Astrocyte (in vitro differentiated cells and primary cell): Measurements from ENCODE around the gene PLD1. TPM values are rescaled to one million over a fixed set of nuclear protein-coding genes. Genes with fewer than 3 reads are reported as not detected.
A peak's percentile ranks its signal among the peaks of the same experiment; 100 is the strongest.

Source experiments
- DNase-seq: peaks from one replicate; pipeline ENCODE4 v3.0.0-alpha.2; 2010; ENCODE audit warnings: low read depth
- FAIRE-seq: peaks from 2 replicates; lab custom pipeline; 2011; peaks lifted over from hg19 to GRCh38; lab: Jason Lieb, UNC
- H2AFZ ChIP-seq: 2 replicates; pipeline ENCODE4 v1.6.0; 2012; ENCODE audit warnings: low read depth, low read length, inconsistent platforms
- H3K27ac ChIP-seq: 2 replicates; pipeline ENCODE4 v1.5.1; 2011; ENCODE audit warnings: low read depth, low read length, inconsistent platforms
- H3K27me3 ChIP-seq: 2 replicates; pipeline ENCODE4 v1.6.0; 2011; ENCODE audit warnings: low read length, inconsistent platforms; ENCODE audit not compliant: insufficient read depth
- H3K36me3 ChIP-seq: 2 replicates; pipeline ENCODE4 v1.5.1; 2011; ENCODE audit warnings: low read length, inconsistent platforms; ENCODE audit not compliant: insufficient read depth
- H3K4me1 ChIP-seq: 2 replicates; pipeline ENCODE4 v1.5.1; 2011; ENCODE audit warnings: low read length, inconsistent platforms; ENCODE audit not compliant: insufficient read depth
- H3K4me2 ChIP-seq: 2 replicates; pipeline ENCODE4 v1.6.0; 2012; ENCODE audit warnings: low read length, inconsistent platforms
- H3K4me3 ChIP-seq: 2 replicates; pipeline ENCODE4 v1.5.1; 2011; ENCODE audit warnings: low read depth, mild to moderate bottlenecking, low read length, inconsistent platforms; ENCODE audit not compliant: insufficient read depth
- H3K79me2 ChIP-seq: 2 replicates; pipeline ENCODE4 v1.6.0; 2012; ENCODE audit warnings: mild to moderate bottlenecking, low read length, inconsistent platforms; ENCODE audit not compliant: insufficient read depth
- H3K9ac ChIP-seq: 2 replicates; pipeline ENCODE4 v1.6.0; 2012; ENCODE audit warnings: mild to moderate bottlenecking, low read length, inconsistent platforms
- H3K9me3 ChIP-seq: 2 replicates; pipeline ENCODE4 v1.5.1; 2012; ENCODE audit warnings: low read depth, mild to moderate bottlenecking, low read length, inconsistent platforms; ENCODE audit not compliant: insufficient read depth
- H4K20me1 ChIP-seq: 2 replicates; pipeline ENCODE4 v1.6.0; 2012; ENCODE audit warnings: low read length, inconsistent platforms; ENCODE audit not compliant: insufficient read depth
- H3K27ac Mint-ChIP-seq: one replicate; pipeline ENCODE4 v1.8.0; 2021; ENCODE audit warnings: mild to moderate bottlenecking, mixed read lengths; ENCODE audit not compliant: unreplicated experiment
- H3K27me3 Mint-ChIP-seq: one replicate; pipeline ENCODE4 v1.8.0; 2021; ENCODE audit warnings: low read depth, mixed read lengths; ENCODE audit not compliant: unreplicated experiment
- H3K36me3 Mint-ChIP-seq: one replicate; pipeline ENCODE4 v1.8.0; 2021; ENCODE audit warnings: low read depth, mixed read lengths; ENCODE audit not compliant: unreplicated experiment
- H3K4me1 Mint-ChIP-seq: one replicate; pipeline ENCODE4 v1.8.0; 2021; ENCODE audit warnings: low read depth, mixed read lengths; ENCODE audit not compliant: unreplicated experiment
- H3K4me3 Mint-ChIP-seq: one replicate; pipeline ENCODE4 v1.8.0; 2021; ENCODE audit warnings: mild to moderate bottlenecking, moderate library complexity, mixed read lengths; ENCODE audit not compliant: unreplicated experiment
- H3K9me3 Mint-ChIP-seq: one replicate; pipeline ENCODE4 v1.8.0; 2021; ENCODE audit warnings: mild to moderate bottlenecking, mixed read lengths; ENCODE audit not compliant: unreplicated experiment
- CTCF ChIP-seq: IDR thresholded peaks from 2 replicates; pipeline ENCODE4 v1.5.1; 2011; ENCODE audit warnings: low read depth, mild to moderate bottlenecking, inconsistent platforms, low read length, moderate library complexity; ENCODE audit not compliant: insufficient read depth
- EZH2 ChIP-seq: IDR thresholded peaks from 2 replicates; pipeline ENCODE4 v1.6.1; 2012; ENCODE audit warnings: mild to moderate bottlenecking, low read length, inconsistent platforms; ENCODE audit not compliant: insufficient read depth
- total RNA-seq: library from RNA; stranded (reverse); gene quantifications from 2 replicates; pipeline ENCODE4 v1.2.1, GENCODE V29; 2021

PLD1 gene
- total RNA-seq, 1 donor from 2014 or later = 21.5 TPM

GRCh38 chr3:171649267-171649666 lies 161.0 kb downstream of the PLD1 start:
- H3K4me3 Mint-ChIP-seq = no peak overlapping the region
- Histone ChIP-seq H3K4me1 (no peaks in the 10 kb centered on the region), H3K4me3 (no peak overlapping the region), H2AFZ (no peak overlapping the region), H4K20me1 (no peaks in the 10 kb centered on the region), H3K9me3 (no peaks in the 10 kb centered on the region), H3K27ac (no peak overlapping the region), H3K9ac (no peak overlapping the region), H3K79me2 (no peaks in the 10 kb centered on the region), H3K4me2 (no peak overlapping the region), H3K27me3 (no peaks in the 10 kb centered on the region), H3K36me3 (no peaks in the 10 kb centered on the region)
- DNase-seq = no peak
- peaks cover 3% of the 10 kb centered on the region for H3K4me1 Mint-ChIP-seq
- no peaks in the 10 kb centered on the region for H3K27me3 Mint-ChIP-seq
- FAIRE-seq = no peak
- TF ChIP-seq EZH2 (no peak), CTCF (no peak)
- H3K36me3 Mint-ChIP-seq = no peaks in the 10 kb centered on the region
- H3K9me3 Mint-ChIP-seq = no peaks in the 10 kb centered on the region
- H3K27ac Mint-ChIP-seq = no peak overlapping the region

GRCh38 chr3:171648069-171648468 lies 162.2 kb downstream of the PLD1 start:
- no peak overlapping the region for H2AFZ ChIP-seq
- Mint-ChIP-seq H3K4me1 (no peaks in the 10 kb centered on the region), H3K27me3 (no peaks in the 10 kb centered on the region), H3K4me3 (no peak overlapping the region), H3K36me3 (no peaks in the 10 kb centered on the region), H3K27ac (no peak overlapping the region), H3K9me3 (no peaks in the 10 kb centered on the region)
- no peaks in the 10 kb centered on the region for H3K4me1 ChIP-seq
- FAIRE-seq (no peak), DNase-seq (no peak)
- H3K27me3 ChIP-seq = no peaks in the 10 kb centered on the region
- H3K36me3 ChIP-seq = no peaks in the 10 kb centered on the region
- no peaks in the 10 kb centered on the region for H3K9me3 ChIP-seq
- no peak overlapping the region for H3K27ac ChIP-seq
- H3K4me2 ChIP-seq = no peak overlapping the region
- H3K79me2 ChIP-seq = no peaks in the 10 kb centered on the region
- H3K9ac ChIP-seq = no peak overlapping the region
- no peak for TF ChIP-seq EZH2
- TF ChIP-seq CTCF = no peak
- H3K4me3 ChIP-seq = no peak overlapping the region
- no peaks in the 10 kb centered on the region for H4K20me1 ChIP-seq

- no peaks in the 10 kb centered on the region for H3K27me3 ChIP-seq
- H2AFZ ChIP-seq = peak overlapping the region; percentile 15
- peak; percentile 47 for DNase-seq
- no peaks in the 10 kb centered on the region for H3K9me3 ChIP-seq
- no peaks in the 10 kb centered on the region for H3K4me1 ChIP-seq
- H3K27ac Mint-ChIP-seq = no peak overlapping the region
- H3K27ac ChIP-seq = no peak overlapping the region
- no peaks in the 10 kb centered on the region for H3K36me3 ChIP-seq
- H3K9ac ChIP-seq = peak overlapping the region; percentile 12
- no peaks in the 10 kb centered on the region for H4K20me1 ChIP-seq
- no peaks in the 10 kb centered on the region for H3K4me1 Mint-ChIP-seq
- TF ChIP-seq CTCF = peak; percentile 70
- no peak for TF ChIP-seq EZH2
- H3K36me3 Mint-ChIP-seq = no peaks in the 10 kb centered on the region
- no peak overlapping the region for H3K4me2 ChIP-seq
- no peaks in the 10 kb centered on the region for H3K79me2 ChIP-seq
- H3K27me3 Mint-ChIP-seq = no peaks in the 10 kb centered on the region
- no peak overlapping the region for H3K4me3 Mint-ChIP-seq
- FAIRE-seq = peak; percentile 89
- no peaks in the 10 kb centered on the region for H3K9me3 Mint-ChIP-seq
- no peak overlapping the region for H3K4me3 ChIP-seq
These were observed 163.7 kb downstream of the PLD1 start for GRCh38 chr3:171646357-171647133.
